ENCODE measurements around the gene PTCD3. TPM values are rescaled to one million over a fixed set of nuclear protein-coding genes. Genes with fewer than 3 reads are reported as not detected.
A peak's percentile ranks its signal among the peaks of the same experiment; 100 is the strongest.

The PTCD3 gene
- total RNA-seq, 2 experiments from 2014 or later = 180 to 191 TPM

- peaks cover 3% of the 10 kb centered on the region for H3K9me3 Mint-ChIP-seq
- DNase-seq = no peak
- peaks cover 73% of the 10 kb centered on the region for H3K36me3 Mint-ChIP-seq (ENCODE audit: low read depth)
- H3K27ac Mint-ChIP-seq = peak overlapping the region; percentile 66
- peaks cover 27% of the 10 kb centered on the region for H3K4me1 Mint-ChIP-seq (ENCODE audit: low read depth)
- ATAC-seq = no peak
- H3K4me3 Mint-ChIP-seq = no peak overlapping the region
- ChIA-PET CTCF (interaction anchor here (0.8 to 3.1 kb wide), 2 partner anchors 242 to 432 kb away, joined by 3 to 16 read pairs; no protein-coding TSS in a partner anchor), POLR2A (interaction anchor here (1.4 kb wide), 1 partner anchor 28 kb away, joined by 3 read pairs; no protein-coding TSS in a partner anchor)
- TF ChIP-seq CTCF (IDR thresholded peaks at IDR 0.05) = no peak
- intact Hi-C loops (cut with micrococcal nuclease) = no loop called here
- no peaks in the 10 kb centered on the region for H3K27me3 Mint-ChIP-seq
Measured at GRCh38 chr2:86069091-86069685, 36.8 kb upstream of the PTCD3 start.

GRCh38 chr2:86069783-86070339 is 36.2 kb upstream of the PTCD3 start:
- DNase-seq (no peak), ATAC-seq (no peak)
- no peaks in the 10 kb centered on the region for H3K9me3 Mint-ChIP-seq
- no peak for TF ChIP-seq CTCF (IDR thresholded peaks at IDR 0.05)
- H3K36me3 Mint-ChIP-seq (ENCODE audit: low read depth) = peaks cover 70% of the 10 kb centered on the region
- H3K4me1 Mint-ChIP-seq (ENCODE audit: low read depth) = peaks cover 27% of the 10 kb centered on the region
- ChIA-PET CTCF (interaction anchor here (1.1 to 1.4 kb wide), 2 partner anchors 9 to 243 kb away, joined by 3 to 5 read pairs; no protein-coding TSS in a partner anchor), POLR2A (no interaction called here)
- H3K27ac Mint-ChIP-seq = no peak overlapping the region
- intact Hi-C loops (cut with micrococcal nuclease) = no loop called here
- no peak overlapping the region for H3K4me3 Mint-ChIP-seq
- H3K27me3 Mint-ChIP-seq = no peaks in the 10 kb centered on the region

DNA sequence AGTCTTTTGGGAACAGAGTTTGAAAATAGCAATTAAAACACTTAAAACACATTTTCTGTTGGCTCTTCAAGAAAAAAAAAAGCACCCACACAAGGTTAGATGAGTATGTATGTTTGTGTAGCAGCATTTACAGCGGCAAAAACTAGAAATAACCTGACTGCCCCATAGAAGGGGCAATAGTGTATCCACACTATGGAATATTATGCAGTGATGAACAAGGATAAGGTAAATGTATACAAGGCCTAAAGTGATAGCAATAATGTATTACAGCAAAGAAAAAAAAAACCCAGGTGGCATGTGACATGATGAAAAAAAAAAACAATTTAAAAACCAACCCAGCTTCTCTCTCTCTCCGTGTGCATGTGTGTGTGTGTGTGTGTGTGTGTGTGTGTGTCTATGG is 35.2 kb upstream of the PTCD3 start:
- intact Hi-C loops (cut with micrococcal nuclease) = no loop called here
- peaks cover 27% of the 10 kb centered on the region for H3K4me1 Mint-ChIP-seq (ENCODE audit: low read depth)
- TF ChIP-seq CTCF (IDR thresholded peaks at IDR 0.05) = no peak
- no peaks in the 10 kb centered on the region for H3K9me3 Mint-ChIP-seq
- H3K27ac Mint-ChIP-seq = no peak overlapping the region
- H3K27me3 Mint-ChIP-seq = no peaks in the 10 kb centered on the region
- ChIA-PET CTCF (interaction anchor here (1.1 to 1.4 kb wide), 2 partner anchors 8 to 244 kb away, joined by 3 to 5 read pairs; no protein-coding TSS in a partner anchor), POLR2A (interaction anchor here (0.7 to 1.6 kb wide), 2 partner anchors 8 to 29 kb away, joined by 3 to 4 read pairs; no protein-coding TSS in a partner anchor)
- peaks cover 66% of the 10 kb centered on the region for H3K36me3 Mint-ChIP-seq (ENCODE audit: low read depth)
- H3K4me3 Mint-ChIP-seq = no peak overlapping the region
- ATAC-seq (no peak), DNase-seq (no peak)

- TF ChIP-seq CTCF (IDR thresholded peaks at IDR 0.05) = no peak
- ATAC-seq (no peak), DNase-seq (no peak)
- CTCF ChIA-PET = interaction anchor here (2.2 kb wide), 1 partner anchor 245 kb away, joined by 7 read pairs; no protein-coding TSS in a partner anchor
- POLR2A ChIA-PET = interaction anchor here (0.6 to 1.6 kb wide), 3 partner anchors 10 to 35 kb away, joined by 3 to 4 read pairs (median 4); partner anchors contain the start of gene POLR1A
- no peaks in the 10 kb centered on the region for H3K27me3 Mint-ChIP-seq
- peaks cover 18% of the 10 kb centered on the region for H3K4me1 Mint-ChIP-seq (ENCODE audit: low read depth)
- H3K27ac Mint-ChIP-seq = peak overlapping the region; percentile 51
- no peak overlapping the region for H3K4me3 Mint-ChIP-seq
- intact Hi-C loops (cut with micrococcal nuclease) = no loop called here
- H3K36me3 Mint-ChIP-seq (ENCODE audit: low read depth) = peaks cover 63% of the 10 kb centered on the region
- H3K9me3 Mint-ChIP-seq = no peaks in the 10 kb centered on the region
Measured at GRCh38 chr2:86072271-86072858, 33.7 kb upstream of the PTCD3 start.

- Mint-ChIP-seq H3K4me3 (no peak overlapping the region), H3K9me3 (no peaks in the 10 kb centered on the region), H3K4me1 (ENCODE audit: low read depth) (peaks cover 17% of the 10 kb centered on the region), H3K27ac (no peak overlapping the region), H3K27me3 (no peaks in the 10 kb centered on the region), H3K36me3 (ENCODE audit: low read depth) (peaks cover 66% of the 10 kb centered on the region)
- DNase-seq (no peak), ATAC-seq (no peak)
- CTCF ChIA-PET = interaction anchor here (2.2 kb wide), 1 partner anchor 246 kb away, joined by 7 read pairs; no protein-coding TSS in a partner anchor
- POLR2A ChIA-PET = no interaction called here
- TF ChIP-seq CTCF (IDR thresholded peaks at IDR 0.05) = no peak
- intact Hi-C loops (cut with micrococcal nuclease) = no loop called here
Measured at GRCh38 chr2:86073225-86073624, 32.8 kb upstream of the PTCD3 start.
